PC-3 (cell line): Measurements from ENCODE around the gene LPCAT4. TPM values are rescaled to one million over a fixed set of nuclear protein-coding genes. Genes with fewer than 3 reads are reported as not detected.
"Not testable (repeated sequence)": the region's sequence is repeated elsewhere in the genome, so short reads cannot be mapped to it uniquely, and the experiment has no call there.

Source experiments
- ATAC-seq: fragments of 200-7000 bp; cut with Tn5 transposase; 2 replicates; pipeline ENCODE4 v1.9.1; 2020; ENCODE audit warnings: mild to moderate bottlenecking, moderate library complexity
- BruUV-seq: library from RNA; stranded (reverse); fragments of 400-500 nt; replicated peaks from 2 replicates; lab custom pipeline; 2021; lab: Mats Ljungman, UMichigan
- CTCF ChIA-PET: fragments of 300-600 bp; sonication (Branson Sonifier 250); formaldehyde crosslinking; loops from one replicate; lab custom pipeline; 2022; ENCODE audit warnings: antibody characterized with exemption; lab: Charles Lee
- POLR2A ChIA-PET: fragments of 300-600 bp; sonication (Branson Sonifier 250); formaldehyde crosslinking; loops from one replicate; lab custom pipeline; 2022; ENCODE audit warnings: antibody characterized with exemption; ENCODE audit not compliant: unreplicated experiment; lab: Charles Lee
- DNase-seq: peaks from one replicate; pipeline ENCODE4 v3.0.0-alpha.2; 2015
- H2AFZ ChIP-seq: fragments of 300-600 bp; sonication (generic); 2 replicates; pipeline ENCODE4 v1.6.0; 2016; ENCODE audit warnings: antibody characterized with exemption, low read length
- H3F3A ChIP-seq: fragments of 300-600 bp; sonication (generic); one replicate; pipeline ENCODE4 v1.6.0; 2017; ENCODE audit warnings: antibody characterized with exemption, low read length, control low read depth, mild to moderate bottlenecking; ENCODE audit not compliant: unreplicated experiment
- H3K27ac ChIP-seq: fragments of 300-600 bp; sonication (generic); 2 replicates; pipeline ENCODE4 v1.5.1; 2016; ENCODE audit warnings: mild to moderate bottlenecking, low read length
- H3K27me3 ChIP-seq: fragments of 300-600 bp; sonication (generic); 2 replicates; pipeline ENCODE4 v1.6.1; 2016; ENCODE audit warnings: low read length, mixed read lengths
- H3K36me3 ChIP-seq: fragments of 300-600 bp; sonication (generic); 2 replicates; pipeline ENCODE4 v1.6.1; 2016; ENCODE audit warnings: low read depth, mixed run types, low read length, mixed read lengths
- H3K4me1 ChIP-seq: fragments of 300-600 bp; sonication (generic); 2 replicates; pipeline ENCODE4 v1.5.1; 2016; ENCODE audit warnings: low read length; ENCODE audit not compliant: insufficient read depth
- H3K4me2 ChIP-seq: fragments of 300-600 bp; sonication (generic); 2 replicates; pipeline ENCODE4 v1.6.0; 2016; ENCODE audit warnings: low read length
- H3K4me3 ChIP-seq: fragments of 300-600 bp; sonication (generic); 2 replicates; pipeline ENCODE4 v1.5.1; 2016; ENCODE audit warnings: mild to moderate bottlenecking, low read length, mixed read lengths
- H3K79me2 ChIP-seq: fragments of 300-600 bp; sonication (generic); 2 replicates; pipeline ENCODE4 v1.6.1; 2017; ENCODE audit warnings: low read length, mixed read lengths
- H3K9ac ChIP-seq: fragments of 300-600 bp; sonication (generic); 2 replicates; pipeline ENCODE4 v1.6.0; 2016; ENCODE audit warnings: mild to moderate bottlenecking, low read length
- H3K9me2 ChIP-seq: fragments of 300-600 bp; sonication (generic); replicated peaks from 2 replicates; pipeline ENCODE4 v1.6.1; 2016; ENCODE audit warnings: mixed run types, low read length, mixed read lengths
- H3K9me3 ChIP-seq: fragments of 300-600 bp; sonication (generic); 2 replicates; pipeline ENCODE4 v1.6.1; 2016; ENCODE audit warnings: low read length, mixed read lengths
- H4K20me1 ChIP-seq: fragments of 300-600 bp; sonication (generic); 2 replicates; pipeline ENCODE4 v1.6.1; 2016; ENCODE audit warnings: low read length, mixed read lengths
- EZH2 ChIP-seq: fragments of 300-600 bp; sonication (generic); IDR thresholded peaks from one replicate; pipeline ENCODE4 v1.6.1; 2017; ENCODE audit warnings: antibody characterized with exemption, mild to moderate bottlenecking, low read length; ENCODE audit not compliant: unreplicated experiment
- EZH2phosphoT487 ChIP-seq: fragments of 300-600 bp; sonication (generic); IDR thresholded peaks from 2 replicates; pipeline ENCODE4 v1.6.1; 2018; ENCODE audit warnings: mild to moderate bottlenecking, antibody characterized with exemption, low read length, borderline replicate concordance
- intact Hi-C: fragments of 100-400 bp; cut with micrococcal nuclease; formaldehyde crosslinking; loops from 2 replicates; pipeline ENCODE4 v1.9.0; 2023
- total RNA-seq: library from RNA; depleted of rRNA; stranded (reverse); fragments of >200 nt; gene quantifications from 2 replicates; pipeline ENCODE4 v1.2.3, GENCODE V29; 2014
- TF ChIP-seq, protein P1 (sequence below): fragments of 300-600 bp; sonication (generic); conservative IDR thresholded peaks from 2 replicates; pipeline ENCODE4 v1.5.1; 2017; ENCODE audit warnings: antibody characterized with exemption, low read depth, mild to moderate bottlenecking, low read length

Gene LPCAT4
- total RNA-seq, 1 experiment from 2014 or later: 37.0 TPM

DNA sequence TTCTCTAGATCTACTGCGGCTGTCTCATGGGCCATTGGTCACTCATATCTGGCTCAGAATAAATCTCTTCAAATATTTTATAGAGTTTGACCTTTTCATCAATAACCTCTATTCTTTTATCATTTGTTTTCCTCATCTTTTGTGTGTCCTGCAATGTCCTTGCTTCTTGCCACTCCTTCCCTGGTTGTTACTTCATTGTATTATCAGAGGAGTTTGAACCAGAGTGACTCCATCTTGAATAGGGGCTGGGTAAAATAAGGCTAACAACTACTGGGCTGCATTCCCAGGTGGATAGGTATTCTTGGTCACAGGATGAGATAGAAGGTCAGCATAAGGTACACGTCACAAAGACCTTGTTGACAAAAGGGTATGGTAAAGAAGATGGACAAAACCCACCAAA, 9.9 kb upstream of the LPCAT4 start:
- H3K9ac ChIP-seq: no peak overlapping the region
- no peaks in the 10 kb centered on the region for H3K9me2 ChIP-seq
- DNase-seq: no peak
- CTCF ChIA-PET: no interaction called here
- no peaks in the 10 kb centered on the region for H4K20me1 ChIP-seq
- no peaks in the 10 kb centered on the region for H3K27me3 ChIP-seq
- intact Hi-C loops: no loop called here
- H2AFZ ChIP-seq: no peak overlapping the region
- POLR2A ChIA-PET: no interaction called here
- no peak overlapping the region for H3K4me2 ChIP-seq
- no peak overlapping the region for H3K4me3 ChIP-seq
- no peak overlapping the region for H3K27ac ChIP-seq
- no peak for ATAC-seq
- TF ChIP-seq EZH2phosphoT487 (no peak), EZH2 (no peak)
- TF ChIP-seq, protein P1, sequence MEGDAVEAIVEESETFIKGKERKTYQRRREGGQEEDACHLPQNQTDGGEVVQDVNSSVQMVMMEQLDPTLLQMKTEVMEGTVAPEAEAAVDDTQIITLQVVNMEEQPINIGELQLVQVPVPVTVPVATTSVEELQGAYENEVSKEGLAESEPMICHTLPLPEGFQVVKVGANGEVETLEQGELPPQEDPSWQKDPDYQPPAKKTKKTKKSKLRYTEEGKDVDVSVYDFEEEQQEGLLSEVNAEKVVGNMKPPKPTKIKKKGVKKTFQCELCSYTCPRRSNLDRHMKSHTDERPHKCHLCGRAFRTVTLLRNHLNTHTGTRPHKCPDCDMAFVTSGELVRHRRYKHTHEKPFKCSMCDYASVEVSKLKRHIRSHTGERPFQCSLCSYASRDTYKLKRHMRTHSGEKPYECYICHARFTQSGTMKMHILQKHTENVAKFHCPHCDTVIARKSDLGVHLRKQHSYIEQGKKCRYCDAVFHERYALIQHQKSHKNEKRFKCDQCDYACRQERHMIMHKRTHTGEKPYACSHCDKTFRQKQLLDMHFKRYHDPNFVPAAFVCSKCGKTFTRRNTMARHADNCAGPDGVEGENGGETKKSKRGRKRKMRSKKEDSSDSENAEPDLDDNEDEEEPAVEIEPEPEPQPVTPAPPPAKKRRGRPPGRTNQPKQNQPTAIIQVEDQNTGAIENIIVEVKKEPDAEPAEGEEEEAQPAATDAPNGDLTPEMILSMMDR: no peak
- H3K9me3 ChIP-seq: no peaks in the 10 kb centered on the region
- H3K4me1 ChIP-seq: 0 out of 2 replicates have a peak, but pooled peaks cover 5% of the 10 kb centered on the region
- no peaks in the 10 kb centered on the region for H3K36me3 ChIP-seq
- H3K79me2 ChIP-seq: no peaks in the 10 kb centered on the region
- BruUV-seq: no TSS peak
- H3F3A ChIP-seq: no peaks in the 10 kb centered on the region

DNA sequence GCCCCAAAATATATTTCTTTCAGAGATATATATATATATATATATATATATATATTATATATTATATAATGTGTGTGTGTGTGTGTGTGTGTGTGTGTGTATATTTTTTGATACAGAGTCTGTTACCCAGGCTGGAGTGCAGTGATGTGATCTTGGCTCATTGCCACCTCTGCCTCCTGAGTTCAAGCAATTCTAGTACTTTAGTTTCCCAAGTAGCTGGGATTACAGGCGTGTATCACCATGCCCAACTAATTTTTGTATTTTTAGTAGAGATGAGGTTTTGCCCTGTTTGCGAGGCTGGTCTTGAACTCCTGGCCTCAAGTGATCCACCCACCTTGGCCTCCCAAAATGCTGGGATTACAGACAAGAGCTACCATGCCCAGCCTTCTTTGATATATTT, 8.5 kb upstream of the LPCAT4 start:
- H3K9ac ChIP-seq, ATAC-seq, DNase-seq, POLR2A ChIA-PET, H4K20me1 ChIP-seq, H3K9me2 ChIP-seq, CTCF ChIA-PET, H3K36me3 ChIP-seq, H3K4me3 ChIP-seq, H3K4me2 ChIP-seq, H3K4me1 ChIP-seq, H3K27me3 ChIP-seq, H3K9me3 ChIP-seq, BruUV-seq, H2AFZ ChIP-seq, H3K79me2 ChIP-seq, H3F3A ChIP-seq, intact Hi-C loops, H3K27ac ChIP-seq: not testable (repeated sequence)

DNA sequence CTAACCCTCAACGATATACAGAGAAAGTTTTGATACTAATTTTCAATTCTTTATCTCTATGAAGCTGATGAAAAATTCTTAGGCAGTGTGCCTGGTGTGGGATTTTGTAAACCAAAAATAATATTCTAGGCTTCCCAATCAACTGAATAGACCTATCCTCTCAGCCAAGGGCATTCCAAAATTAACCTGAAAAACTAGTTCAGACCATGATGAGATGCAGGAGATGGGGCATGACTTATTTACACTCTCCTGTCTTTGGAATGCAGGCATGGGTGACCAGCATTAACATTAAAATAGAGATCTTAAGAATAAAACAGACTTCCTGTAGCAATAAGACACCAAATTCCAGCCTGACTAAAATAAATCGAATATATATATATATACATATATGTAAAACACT, 7.8 kb upstream of the LPCAT4 start:
- CTCF ChIA-PET: no interaction called here
- Histone ChIP-seq H3K9me2 (no peaks in the 10 kb centered on the region), H3K9me3 (no peaks in the 10 kb centered on the region), H3K79me2 (no peaks in the 10 kb centered on the region), H4K20me1 (no peaks in the 10 kb centered on the region), H3K4me3 (no peak overlapping the region), H3K27ac (no peak overlapping the region), H3F3A (no peaks in the 10 kb centered on the region), H2AFZ (no peak overlapping the region), H3K4me1 (peaks cover 10% of the 10 kb centered on the region; the same call in 1 of the 2 replicates), H3K27me3 (no peaks in the 10 kb centered on the region), H3K9ac (no peak overlapping the region), H3K4me2 (no peak overlapping the region), H3K36me3 (no peaks in the 10 kb centered on the region)
- ATAC-seq (no peak), DNase-seq (peak; percentile 30)
- no TSS peak for BruUV-seq
- TF ChIP-seq, protein P1: no peak
- TF ChIP-seq EZH2 (no peak), EZH2phosphoT487 (no peak)
- POLR2A ChIA-PET: no interaction called here
- intact Hi-C loops: no loop called here
